HG03064 (cell line): ENCODE measurements around the gene SPON2.

Experiments
- ATAC-seq: cut with Tn5 transposase; IDR thresholded peaks from one replicate; pipeline ENCODE4 v1.9.1; 2021; ENCODE audit warnings: low read depth; ENCODE audit not compliant: unreplicated experiment

The SPON2 gene

DNA sequence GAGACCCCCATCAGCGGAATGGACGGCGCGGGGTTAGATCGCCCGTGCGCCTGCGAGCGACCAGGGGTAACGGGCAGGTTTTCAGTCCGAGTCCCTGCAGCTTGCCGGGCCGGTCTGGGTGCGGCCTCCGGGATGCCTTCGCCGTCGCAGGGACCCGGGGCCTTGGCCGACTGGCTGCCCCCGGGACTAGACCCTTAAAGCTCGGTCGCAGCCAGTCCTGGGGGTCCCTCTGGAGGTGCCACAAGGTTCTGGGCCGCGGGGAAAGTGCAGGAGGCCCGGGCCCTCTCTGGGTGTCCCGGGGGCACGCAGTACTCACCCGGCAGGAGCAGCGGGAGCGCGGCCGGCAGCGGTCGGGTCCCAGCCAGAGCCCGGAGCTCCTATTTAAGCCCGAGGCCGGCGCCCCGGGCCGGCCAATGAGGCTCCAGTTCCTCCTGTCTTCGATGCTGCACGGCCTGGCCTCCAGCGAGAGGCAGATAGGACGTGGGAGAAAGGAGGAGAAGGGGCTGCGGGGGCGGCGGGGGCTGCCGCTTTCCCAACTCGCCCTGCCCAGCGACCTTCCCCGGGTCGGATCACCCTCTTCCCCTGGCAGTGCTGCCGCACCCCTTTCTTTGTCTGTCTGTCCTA is at the start of gene SPON2:
Gene SPON2 (minus strand): TSS at position 356 of the 624 bp plus-strand sequence.
- ATAC-seq: no peak

GRCh38 chr4:1221155-1221870 is 48.9 kb upstream of the SPON2 start:
- ATAC-seq: no peak

DNA sequence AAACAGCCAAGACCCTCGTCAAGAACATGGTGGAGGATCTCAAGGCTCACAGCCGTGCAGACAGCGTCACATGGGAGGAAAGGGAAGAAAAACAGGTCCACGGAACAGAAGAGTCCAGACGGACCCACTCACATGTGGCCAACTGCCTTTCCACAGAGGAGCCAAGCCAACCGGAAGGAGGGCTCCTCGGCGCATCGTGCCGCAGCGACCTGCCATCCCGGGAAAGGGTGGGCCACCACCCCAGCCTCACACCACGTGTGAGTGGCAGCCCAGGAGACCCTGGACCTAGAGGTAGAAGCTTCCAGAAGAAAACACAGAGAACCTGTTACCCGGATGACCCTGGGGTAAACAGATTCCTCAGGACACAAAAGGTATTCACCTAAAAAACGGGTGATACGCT is 48.2 kb upstream of the SPON2 start:
- ATAC-seq: no peak

GRCh38 chr4:1219566-1219950 is 47.2 kb upstream of the SPON2 start:
- ATAC-seq: peak; percentile 2

DNA sequence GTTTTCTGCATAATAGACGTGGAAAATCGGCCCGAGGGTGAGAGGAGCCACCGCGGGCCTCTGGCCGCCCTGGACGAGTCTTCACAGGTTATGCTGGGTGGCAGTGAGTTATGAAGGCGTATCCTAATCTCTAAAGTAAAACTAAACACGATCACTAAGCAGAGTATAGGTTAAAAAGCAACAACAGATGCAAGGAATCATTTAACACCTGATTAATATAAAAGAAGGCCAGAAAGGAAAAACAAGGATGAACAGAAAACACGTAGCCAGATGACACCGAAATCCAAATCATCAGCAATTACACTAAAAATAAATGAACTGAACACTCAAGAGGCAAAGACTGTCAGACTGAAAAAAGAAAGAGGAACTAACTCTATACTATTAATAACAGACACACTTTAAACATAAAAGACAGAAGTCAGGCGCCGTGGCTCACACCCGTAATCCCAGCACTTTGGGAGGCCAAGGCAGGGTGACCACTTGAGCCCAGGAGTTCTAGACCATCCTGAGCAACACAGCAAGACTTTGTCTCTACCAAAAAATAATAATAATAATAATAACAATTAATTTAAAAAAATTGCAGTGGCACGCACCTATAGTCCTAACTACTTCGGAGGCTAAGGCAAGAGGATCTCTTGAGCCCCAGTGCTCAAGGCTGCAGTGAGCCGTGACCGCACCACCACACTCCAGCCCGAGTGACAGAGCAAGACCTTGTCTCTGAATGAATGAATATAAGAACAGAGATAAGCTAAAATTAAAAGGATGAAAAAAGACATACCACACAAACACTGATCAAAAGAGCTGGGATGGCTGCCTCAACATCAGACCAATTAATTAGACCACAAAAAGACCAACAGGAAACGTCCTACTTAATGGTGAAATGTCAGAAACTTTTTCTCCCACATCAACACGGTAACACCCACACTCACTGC is 46.5 kb upstream of the SPON2 start:
- ATAC-seq: peak; percentile 69

DNA sequence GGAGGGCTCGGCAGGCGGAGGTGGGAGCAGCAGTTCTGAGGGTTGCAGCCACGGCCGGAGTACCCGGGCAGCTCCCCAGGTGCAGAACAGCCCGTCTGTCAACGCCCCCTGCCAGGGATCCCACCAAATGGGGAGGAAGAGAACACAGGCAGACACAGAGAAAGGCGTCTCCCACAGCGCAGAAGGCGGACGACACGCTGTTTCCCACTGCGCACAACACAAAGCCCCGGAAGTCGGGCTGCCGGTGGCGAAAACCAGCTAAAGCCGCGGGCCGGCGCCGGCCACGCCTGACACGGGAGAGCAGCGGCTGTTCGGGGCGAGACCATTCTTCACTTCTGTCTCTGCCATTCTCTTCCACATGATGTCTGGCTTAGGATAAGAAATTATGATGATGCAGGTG is 45.0 kb upstream of the SPON2 start:
- ATAC-seq: no peak

GRCh38 chr4:1216869-1217294 is 44.5 kb upstream of the SPON2 start:
- no peak for ATAC-seq

- no peak for ATAC-seq
These were observed 43.8 kb upstream of the SPON2 start for GRCh38 chr4:1216076-1216614.

DNA sequence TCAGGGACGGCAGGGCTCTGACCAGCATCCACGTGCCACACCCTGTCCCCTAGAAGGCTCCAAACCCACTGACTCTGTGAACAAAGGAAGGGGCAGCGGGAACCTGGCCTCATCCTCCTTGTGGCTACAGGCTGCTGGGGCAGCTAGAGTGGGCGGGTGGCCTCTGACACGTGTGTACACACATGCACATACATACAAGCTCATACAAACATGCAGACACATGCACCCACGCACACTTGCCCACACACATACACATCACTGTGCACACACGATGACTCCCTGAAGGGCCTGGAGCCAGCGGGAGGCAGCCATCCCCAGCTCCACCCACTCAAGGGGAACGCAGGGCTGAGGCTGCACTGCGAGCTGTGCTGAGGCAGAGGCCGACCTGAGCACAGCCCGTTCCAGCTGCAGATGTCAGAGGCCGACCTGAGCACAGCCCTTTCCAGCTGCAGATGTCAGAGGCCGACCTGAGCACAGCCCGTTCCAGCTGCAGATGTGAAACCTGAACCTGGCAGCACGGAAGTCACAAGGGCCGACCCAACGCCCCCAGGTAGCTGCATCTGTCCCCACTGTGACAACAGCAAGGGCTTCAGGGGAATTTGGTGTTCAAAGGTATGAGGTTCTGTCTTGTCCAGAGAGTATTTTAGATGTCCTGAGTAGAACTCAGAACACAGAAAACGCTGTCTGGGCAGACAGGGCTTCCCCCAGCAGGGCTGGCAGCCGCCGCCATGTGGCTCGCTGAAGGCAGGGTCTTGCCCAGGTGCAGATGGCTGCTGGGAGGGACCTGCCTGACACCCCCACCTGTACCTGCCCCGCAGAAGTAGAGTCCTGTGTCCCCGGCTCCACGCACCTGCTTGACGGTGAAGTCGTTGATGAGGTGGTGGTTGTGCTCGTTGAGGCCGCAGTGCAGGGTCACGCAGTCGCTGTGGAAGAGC is 43.0 kb upstream of the SPON2 start:
- no peak for ATAC-seq

GRCh38 chr4:1214101-1215095 is 42.0 kb upstream of the SPON2 start:
- no peak for ATAC-seq

- ATAC-seq: no peak
These were observed 41.1 kb upstream of the SPON2 start for GRCh38 chr4:1213336-1213995.

GRCh38 chr4:1212546-1213335 is 40.4 kb upstream of the SPON2 start:
- ATAC-seq: no peak

DNA sequence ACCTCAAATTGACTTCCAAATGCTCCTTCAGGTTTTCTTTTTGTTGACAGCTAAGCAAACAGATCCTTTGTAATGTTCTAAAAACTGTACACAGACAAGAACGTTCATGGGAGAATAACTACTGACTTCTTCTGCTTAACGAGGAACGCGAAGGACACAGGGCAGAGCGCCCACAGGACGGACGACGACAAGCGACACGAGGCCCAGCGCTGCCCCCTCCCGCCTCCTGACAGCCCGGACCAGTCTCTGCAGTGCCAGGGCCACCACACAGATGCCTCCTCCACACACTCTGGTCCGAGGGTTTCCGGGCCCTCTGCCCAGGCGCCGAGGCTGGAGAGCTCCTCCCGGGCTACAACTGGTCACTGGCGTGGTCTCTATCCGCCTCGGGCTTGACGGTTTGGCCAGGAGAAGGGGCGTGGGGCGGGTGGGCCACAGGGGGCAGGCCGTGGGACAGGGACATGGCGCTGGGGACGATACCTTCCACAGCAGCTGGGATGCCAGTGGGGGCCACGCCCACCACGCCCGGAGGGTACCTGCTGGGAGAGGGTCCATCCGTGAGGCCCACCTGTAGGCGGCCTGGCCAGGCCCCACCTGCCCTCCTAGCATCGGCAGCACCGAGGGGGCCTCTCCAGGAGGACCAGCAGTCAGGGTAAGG is 39.6 kb upstream of the SPON2 start:
- no peak for ATAC-seq

DNA sequence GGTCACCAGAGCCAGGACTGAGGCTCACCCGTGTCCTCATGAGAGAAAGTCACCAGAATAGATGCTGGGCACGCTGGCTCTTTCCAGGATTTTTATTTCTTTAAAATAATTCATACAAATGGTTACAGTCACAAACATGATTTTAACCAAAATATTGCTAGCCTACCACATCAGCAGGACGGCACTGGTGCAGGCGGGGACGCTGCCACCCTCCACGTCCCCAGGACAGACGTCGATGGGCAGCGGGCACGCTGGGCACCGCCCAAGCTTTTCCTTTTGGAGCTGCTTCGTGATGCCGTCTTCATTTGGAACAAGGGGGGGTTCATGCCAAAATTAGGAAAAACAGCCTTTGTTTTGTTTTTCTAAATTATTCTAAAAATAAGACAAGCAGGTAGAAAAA is 39.0 kb upstream of the SPON2 start:
- ATAC-seq: no peak

DNA sequence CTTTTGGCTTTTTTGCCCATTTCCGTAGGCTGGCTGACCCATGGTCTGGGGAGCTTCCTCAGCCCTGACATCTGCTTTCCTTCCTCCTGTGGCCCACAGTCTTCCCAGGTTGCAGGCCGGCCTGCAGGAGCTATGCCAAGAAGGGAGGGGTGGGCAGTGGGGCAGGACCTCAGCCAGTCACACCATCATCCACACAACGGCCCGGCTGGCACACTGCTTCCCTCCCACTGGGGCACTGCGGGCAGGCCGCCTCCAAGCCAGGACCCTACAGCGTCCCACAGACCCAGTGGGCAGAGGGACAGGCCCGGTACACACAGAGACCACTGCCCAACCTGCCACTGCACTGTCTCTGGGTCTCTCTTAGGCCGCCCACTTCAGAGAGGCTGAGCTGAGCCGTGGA is 38.6 kb upstream of the SPON2 start:
- no peak for ATAC-seq

- ATAC-seq: no peak
These were observed 38.0 kb upstream of the SPON2 start for GRCh38 chr4:1210241-1210841.

- no peak for ATAC-seq
These were observed 37.4 kb upstream of the SPON2 start for GRCh38 chr4:1209821-1210220.
